Neural progenitor cell (in vitro differentiated cells): Measurements from ENCODE around the gene BRINP1. TPM values are rescaled to one million over a fixed set of nuclear protein-coding genes. Genes with fewer than 3 reads are reported as not detected.

Source experiments
- DNase-seq: peaks from one replicate; pipeline ENCODE4 v3.0.0-alpha.2; 2016; ENCODE audit warnings: low spot score
- H2AFZ ChIP-seq: fragments of 200-600 bp; sonication (generic); replicated peaks from 2 replicates; pipeline ENCODE4 v1.6.1; 2016; ENCODE audit warnings: antibody characterized with exemption
- H3F3A ChIP-seq: fragments of 200-600 bp; sonication (generic); 2 replicates; pipeline ENCODE4 v1.6.1; 2016; ENCODE audit warnings: antibody characterized with exemption, low read depth
- H3K27ac ChIP-seq: fragments of 200-600 bp; sonication (generic); 2 replicates; pipeline ENCODE4 v1.5.1; 2016; ENCODE audit warnings: mild to moderate bottlenecking
- H3K27me3 ChIP-seq: fragments of 200-600 bp; sonication (generic); 2 replicates; pipeline ENCODE4 v1.6.1; 2016; ENCODE audit warnings: mild to moderate bottlenecking, moderate library complexity
- H3K36me3 ChIP-seq: fragments of 200-600 bp; sonication (generic); 2 replicates; pipeline ENCODE4 v1.5.1; 2016
- H3K4me1 ChIP-seq: fragments of 200-600 bp; sonication (generic); 2 replicates; pipeline ENCODE4 v1.6.1; 2016; ENCODE audit warnings: mixed run types
- H3K4me2 ChIP-seq: fragments of 200-600 bp; sonication (generic); 2 replicates; pipeline ENCODE4 v1.6.1; 2016
- H3K4me3 ChIP-seq: fragments of 200-600 bp; sonication (generic); 2 replicates; pipeline ENCODE4 v1.5.1; 2016
- H3K79me2 ChIP-seq: fragments of 200-600 bp; sonication (generic); 2 replicates; pipeline ENCODE4 v1.6.1; 2016; ENCODE audit warnings: low read depth
- H3K9ac ChIP-seq: fragments of 200-600 bp; sonication (generic); 2 replicates; pipeline ENCODE4 v1.6.1; 2016
- H3K9me3 ChIP-seq: fragments of 200-600 bp; sonication (generic); 2 replicates; pipeline ENCODE4 v1.5.1; 2016; ENCODE audit warnings: low read depth
- H4K20me1 ChIP-seq: fragments of 200-600 bp; sonication (generic); 2 replicates; pipeline ENCODE4 v1.6.1; 2016; ENCODE audit warnings: low read depth
- H3K27ac Mint-ChIP-seq: 3 replicates; pipeline ENCODE4 v1.8.0; 2021; ENCODE audit warnings: mixed read lengths
- H3K27me3 Mint-ChIP-seq: 2 replicates; pipeline ENCODE4 v1.8.0; 2022; ENCODE audit warnings: low read depth, mild to moderate bottlenecking, inconsistent platforms, moderate library complexity, mixed read lengths; ENCODE audit not compliant: insufficient read depth
- H3K36me3 Mint-ChIP-seq: 3 replicates; pipeline ENCODE4 v1.8.0; 2021; ENCODE audit warnings: mixed read lengths
- H3K4me1 Mint-ChIP-seq: 3 replicates; pipeline ENCODE4 v1.8.0; 2021; ENCODE audit warnings: mixed read lengths
- H3K4me3 Mint-ChIP-seq: 3 replicates; pipeline ENCODE4 v1.8.0; 2021; ENCODE audit warnings: mild to moderate bottlenecking, moderate library complexity, mixed read lengths
- H3K9me3 Mint-ChIP-seq: 3 replicates; pipeline ENCODE4 v1.8.0; 2020; ENCODE audit warnings: mixed read lengths
- EZH2 ChIP-seq: fragments of 200-600 bp; sonication (generic); IDR thresholded peaks from 2 replicates; pipeline ENCODE4 v1.6.1; 2017; ENCODE audit warnings: antibody characterized with exemption, mild to moderate bottlenecking, moderate library complexity
- EZH2phosphoT487 ChIP-seq: fragments of 200-600 bp; sonication (generic); IDR thresholded peaks from 2 replicates; pipeline ENCODE4 v1.6.1; 2017; ENCODE audit warnings: antibody characterized with exemption
- total RNA-seq: library from RNA; depleted of rRNA; stranded (reverse); fragments of >200 nt; gene quantifications from 2 replicates; pipeline ENCODE4 v1.2.3, GENCODE V29; 2015; ENCODE audit warnings: low replicate concordance
- TF ChIP-seq, protein P1 (sequence below): fragments of 200-600 bp; sonication (generic); IDR thresholded peaks from 2 replicates; pipeline ENCODE4 v1.5.1; 2017; ENCODE audit warnings: antibody characterized with exemption, mild to moderate bottlenecking

The BRINP1 gene
- total RNA-seq, 1 donor from 2014 or later = 0.62 TPM

DNA sequence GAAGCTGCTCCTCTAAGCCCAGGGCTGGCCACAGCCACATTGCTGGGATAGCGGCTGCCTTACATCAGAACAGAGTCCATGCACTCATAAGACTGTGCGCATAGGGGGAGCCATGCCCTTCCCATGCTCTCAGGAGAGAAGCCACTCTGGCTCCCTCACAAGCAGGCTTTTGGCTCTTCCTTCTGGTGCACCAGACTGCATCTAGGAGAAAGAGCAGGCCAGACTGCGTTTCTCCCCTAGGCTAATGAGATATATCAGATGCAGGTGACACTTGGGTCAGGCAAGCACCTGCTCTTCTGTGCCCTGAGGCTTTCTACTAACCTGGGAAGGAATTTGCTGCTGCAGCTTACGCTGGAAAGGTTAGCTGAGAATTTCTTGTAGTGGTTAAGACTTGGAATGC lies 43.2 kb upstream of the BRINP1 start:
- Mint-ChIP-seq H3K4me1 (no peaks in the 10 kb centered on the region), H3K4me3 (no peak overlapping the region), H3K27ac (no peak overlapping the region), H3K36me3 (no peaks in the 10 kb centered on the region), H3K27me3 (peaks cover 8% of the 10 kb centered on the region), H3K9me3 (no peaks in the 10 kb centered on the region)
- Histone ChIP-seq H3K4me3 (no peak overlapping the region), H3K36me3 (no peaks in the 10 kb centered on the region), H4K20me1 (no peaks in the 10 kb centered on the region), H3K9me3 (no peaks in the 10 kb centered on the region), H2AFZ (peak overlapping the region; percentile 42), H3K27ac (no peak overlapping the region), H3K4me1 (no peaks in the 10 kb centered on the region), H3K4me2 (no peak overlapping the region), H3K27me3 (no peaks in the 10 kb centered on the region), H3K79me2 (no peaks in the 10 kb centered on the region), H3K9ac (no peak overlapping the region), H3F3A (no peaks in the 10 kb centered on the region)
- TF ChIP-seq EZH2 = no peak
- TF ChIP-seq, protein P1, sequence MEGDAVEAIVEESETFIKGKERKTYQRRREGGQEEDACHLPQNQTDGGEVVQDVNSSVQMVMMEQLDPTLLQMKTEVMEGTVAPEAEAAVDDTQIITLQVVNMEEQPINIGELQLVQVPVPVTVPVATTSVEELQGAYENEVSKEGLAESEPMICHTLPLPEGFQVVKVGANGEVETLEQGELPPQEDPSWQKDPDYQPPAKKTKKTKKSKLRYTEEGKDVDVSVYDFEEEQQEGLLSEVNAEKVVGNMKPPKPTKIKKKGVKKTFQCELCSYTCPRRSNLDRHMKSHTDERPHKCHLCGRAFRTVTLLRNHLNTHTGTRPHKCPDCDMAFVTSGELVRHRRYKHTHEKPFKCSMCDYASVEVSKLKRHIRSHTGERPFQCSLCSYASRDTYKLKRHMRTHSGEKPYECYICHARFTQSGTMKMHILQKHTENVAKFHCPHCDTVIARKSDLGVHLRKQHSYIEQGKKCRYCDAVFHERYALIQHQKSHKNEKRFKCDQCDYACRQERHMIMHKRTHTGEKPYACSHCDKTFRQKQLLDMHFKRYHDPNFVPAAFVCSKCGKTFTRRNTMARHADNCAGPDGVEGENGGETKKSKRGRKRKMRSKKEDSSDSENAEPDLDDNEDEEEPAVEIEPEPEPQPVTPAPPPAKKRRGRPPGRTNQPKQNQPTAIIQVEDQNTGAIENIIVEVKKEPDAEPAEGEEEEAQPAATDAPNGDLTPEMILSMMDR = peak; percentile 15
- TF ChIP-seq EZH2phosphoT487 = no peak
- DNase-seq = peak; percentile 31

DNA sequence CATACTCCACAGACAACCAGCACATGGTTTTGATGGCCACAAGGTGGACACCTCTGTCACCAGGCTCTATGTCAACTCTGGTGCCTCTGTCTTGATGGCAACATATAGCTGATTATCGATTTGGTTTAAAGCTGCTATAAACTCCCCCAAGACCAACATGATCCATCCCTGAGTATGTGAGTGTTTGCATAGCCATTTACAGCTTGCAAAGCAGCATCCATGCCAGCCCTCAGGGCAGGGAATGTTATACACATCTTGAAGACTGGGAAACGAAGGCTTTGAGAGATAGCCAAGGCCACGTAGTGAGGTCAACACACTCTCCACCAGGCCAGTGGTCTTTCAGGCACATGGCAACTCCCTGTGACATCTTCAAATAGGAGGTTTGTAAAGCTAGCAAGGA lies 40.3 kb upstream of the BRINP1 start:
- TF ChIP-seq EZH2phosphoT487 = no peak
- TF ChIP-seq, protein P1 = peak; percentile 5
- TF ChIP-seq EZH2 = no peak

DNA sequence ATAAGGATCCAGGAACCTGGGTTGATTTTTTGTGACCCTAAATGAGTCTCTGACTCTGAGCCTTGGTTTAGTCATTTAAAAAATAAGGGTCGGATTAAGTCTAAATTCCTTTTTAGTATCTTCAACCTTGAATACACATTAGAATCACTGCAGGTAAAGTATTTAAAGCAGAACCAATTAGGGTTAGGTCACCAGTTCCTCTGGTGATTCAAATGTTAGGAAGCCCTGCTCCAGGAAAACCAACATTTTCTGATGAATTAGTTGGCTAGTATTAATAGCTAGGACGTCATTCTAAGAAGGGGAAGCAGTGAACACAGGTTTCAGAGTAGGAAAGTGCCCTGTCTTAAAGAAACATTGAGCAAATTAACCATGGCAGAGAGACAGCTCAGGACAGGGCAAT lies 31.4 kb upstream of the BRINP1 start:
- Histone ChIP-seq H3K4me1 (no peaks in the 10 kb centered on the region), H3K79me2 (no peaks in the 10 kb centered on the region), H3K9ac (no peak overlapping the region), H3K27ac (no peak overlapping the region), H4K20me1 (no peaks in the 10 kb centered on the region), H3K27me3 (no peaks in the 10 kb centered on the region), H3K4me3 (no peak overlapping the region), H3K4me2 (no peak overlapping the region), H3K9me3 (no peaks in the 10 kb centered on the region), H3F3A (no peaks in the 10 kb centered on the region), H3K36me3 (no peaks in the 10 kb centered on the region), H2AFZ (no peak overlapping the region)
- Mint-ChIP-seq H3K36me3 (no peaks in the 10 kb centered on the region), H3K27ac (no peak overlapping the region), H3K27me3 (peaks cover 2% of the 10 kb centered on the region), H3K9me3 (no peaks in the 10 kb centered on the region), H3K4me1 (peaks cover 2% of the 10 kb centered on the region), H3K4me3 (no peak overlapping the region)
- TF ChIP-seq, protein P1 = no peak
- TF ChIP-seq EZH2 (no peak), EZH2phosphoT487 (no peak)
- no peak for DNase-seq

More for the DNA sequence above, 40.3 kb upstream of the BRINP1 start:
- no peak overlapping the region for H3K4me3 ChIP-seq
- no peaks in the 10 kb centered on the region for H3K27me3 ChIP-seq
- H3K27me3 Mint-ChIP-seq = peaks cover 8% of the 10 kb centered on the region
- H3K9me3 Mint-ChIP-seq = no peaks in the 10 kb centered on the region
- no peaks in the 10 kb centered on the region for H3K4me1 ChIP-seq
- H3K79me2 ChIP-seq = no peaks in the 10 kb centered on the region
- no peaks in the 10 kb centered on the region for H4K20me1 ChIP-seq
- no peaks in the 10 kb centered on the region for H3K4me1 Mint-ChIP-seq
- no peaks in the 10 kb centered on the region for H3F3A ChIP-seq
- H3K4me2 ChIP-seq = no peak overlapping the region
- no peak overlapping the region for H3K27ac Mint-ChIP-seq
- DNase-seq = no peak
- H3K27ac ChIP-seq = no peak overlapping the region
- H3K36me3 Mint-ChIP-seq = no peaks in the 10 kb centered on the region
- H3K36me3 ChIP-seq = no peaks in the 10 kb centered on the region
- H3K9ac ChIP-seq = no peak overlapping the region
- no peak overlapping the region for H2AFZ ChIP-seq
- H3K9me3 ChIP-seq = no peaks in the 10 kb centered on the region
- no peak overlapping the region for H3K4me3 Mint-ChIP-seq

DNA sequence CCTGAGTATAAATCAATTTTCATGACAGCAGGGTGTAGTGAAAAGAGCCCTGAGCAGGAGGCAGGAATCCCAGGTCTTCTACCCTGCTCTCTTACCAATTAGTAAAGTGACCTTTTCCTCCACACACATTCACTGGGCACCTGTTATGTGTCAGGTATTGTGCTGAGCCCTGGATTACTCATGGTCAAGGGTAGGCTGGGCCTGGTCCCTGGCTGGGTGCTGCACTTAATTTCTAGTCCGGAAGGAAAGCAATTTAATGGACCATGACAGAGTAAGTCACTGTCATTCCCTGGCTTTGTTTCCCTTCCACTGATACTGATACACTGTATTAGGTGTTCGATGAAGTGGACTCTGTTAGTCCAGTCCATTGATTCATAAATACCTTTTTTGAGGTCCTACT lies 29.1 kb upstream of the BRINP1 start:
- Histone ChIP-seq H3F3A (no peaks in the 10 kb centered on the region), H3K9me3 (no peaks in the 10 kb centered on the region)
- H3K4me1 Mint-ChIP-seq = peaks cover 2% of the 10 kb centered on the region

More for the DNA sequence above, 29.1 kb upstream of the BRINP1 start:
- no peaks in the 10 kb centered on the region for H3K9me3 Mint-ChIP-seq
- no peaks in the 10 kb centered on the region for H3K27me3 Mint-ChIP-seq
- Histone ChIP-seq H3K9ac (no peak overlapping the region), H3K4me3 (no peak overlapping the region), H4K20me1 (no peaks in the 10 kb centered on the region), H3K79me2 (no peaks in the 10 kb centered on the region), H3K27ac (no peak overlapping the region), H2AFZ (no peak overlapping the region), H3K4me1 (peaks cover 5% of the 10 kb centered on the region), H3K27me3 (no peaks in the 10 kb centered on the region), H3K4me2 (no peak overlapping the region), H3K36me3 (no peaks in the 10 kb centered on the region)
- no peak overlapping the region for H3K4me3 Mint-ChIP-seq
- no peak for DNase-seq
- no peaks in the 10 kb centered on the region for H3K36me3 Mint-ChIP-seq
- TF ChIP-seq EZH2 (no peak), EZH2phosphoT487 (no peak)
- TF ChIP-seq, protein P1 = no peak
- no peak overlapping the region for H3K27ac Mint-ChIP-seq
